Measurements from ENCODE around the gene CCDC89.

- TF ChIP-seq CTCF (IDR thresholded peaks at IDR 0.05) (no peak), EP300 (IDR thresholded peaks at IDR 0.05) (no peak)
Observed at GRCh38 chr11:85668157-85668556, 17.8 kb downstream of the CCDC89 start.

Measured in tibial nerve (tissue), 4 donors.